HEK293T (cell line): ENCODE data around the gene SPAG6.

Experiments used
- ARNT ChIP-seq: fragments of 450-650 bp; IDR thresholded peaks from 2 replicates; pipeline ENCODE4 v1.6.1; 2017; ENCODE audit warnings: mild to moderate bottlenecking
- BHLHE40 ChIP-seq: fragments of 450-650 bp; IDR thresholded peaks from 2 replicates; pipeline ENCODE4 v1.6.1; 2016; ENCODE audit warnings: mild to moderate bottlenecking, moderate library complexity, borderline replicate concordance
- ELF4 ChIP-seq: fragments of 450-650 bp; IDR thresholded peaks from 2 replicates; pipeline ENCODE4 v1.6.1; 2017; ENCODE audit warnings: antibody characterized with exemption
- FOXK2 ChIP-seq: fragments of 450-650 bp; IDR thresholded peaks from 2 replicates; pipeline ENCODE4 v1.6.1; 2016; ENCODE audit warnings: mild to moderate bottlenecking
- FOXM1 ChIP-seq: fragments of 450-650 bp; IDR thresholded peaks from 2 replicates; pipeline ENCODE4 v1.6.1; 2017; ENCODE audit warnings: mild to moderate bottlenecking, borderline replicate concordance
- L3MBTL2 ChIP-seq: fragments of 450-650 bp; conservative IDR thresholded peaks from 2 replicates; pipeline ENCODE4 v1.6.1; 2016; ENCODE audit warnings: mild to moderate bottlenecking
- LEF1 ChIP-seq: fragments of 450-650 bp; IDR thresholded peaks from 2 replicates; pipeline ENCODE4 v1.6.1; 2017; ENCODE audit warnings: mild to moderate bottlenecking, borderline replicate concordance
- SP1 ChIP-seq: fragments of 450-650 bp; IDR thresholded peaks from 2 replicates; pipeline ENCODE4 v1.6.1; 2017
- SUZ12 ChIP-seq: fragments of 450-650 bp; IDR thresholded peaks from 2 replicates; pipeline ENCODE4 v1.6.1; 2016; ENCODE audit warnings: mild to moderate bottlenecking
- TARDBP ChIP-seq: fragments of 450-650 bp; IDR thresholded peaks from 2 replicates; pipeline ENCODE4 v1.6.1; 2016

GRCh38 chr10:22339761-22340328 is 5.5 kb upstream of the SPAG6 start:
- no peak for TF ChIP-seq BHLHE40
- no peak for TF ChIP-seq FOXM1
- TF ChIP-seq TARDBP: no peak
- TF ChIP-seq FOXK2: no peak
- TF ChIP-seq SP1: no peak
- no peak for TF ChIP-seq ELF4
- no peak for TF ChIP-seq LEF1
- peak; percentile 53 for TF ChIP-seq L3MBTL2
- TF ChIP-seq SUZ12: no peak
- no peak for TF ChIP-seq ARNT
